NOMO-1 (cell line): ENCODE data around the gene LINC01488.

Experiments
- DNase-seq, 2 experiments: peaks; one replicate each; lab custom pipeline; 2025; ENCODE audit not compliant: unreplicated experiment in 2 of 2; lab: John Stamatoyannopoulos, UW

LINC01488 gene

GRCh38 chr11:69524291-69524882, 42.9 kb downstream of the LINC01488 start:
- DNase-seq: no peak

- DNase-seq: no peak
Observed at GRCh38 chr11:69524991-69525411, 43.5 kb downstream of the LINC01488 start.

- DNase-seq: no peak
Observed at GRCh38 chr11:69525516-69526452, 44.3 kb downstream of the LINC01488 start.

DNA sequence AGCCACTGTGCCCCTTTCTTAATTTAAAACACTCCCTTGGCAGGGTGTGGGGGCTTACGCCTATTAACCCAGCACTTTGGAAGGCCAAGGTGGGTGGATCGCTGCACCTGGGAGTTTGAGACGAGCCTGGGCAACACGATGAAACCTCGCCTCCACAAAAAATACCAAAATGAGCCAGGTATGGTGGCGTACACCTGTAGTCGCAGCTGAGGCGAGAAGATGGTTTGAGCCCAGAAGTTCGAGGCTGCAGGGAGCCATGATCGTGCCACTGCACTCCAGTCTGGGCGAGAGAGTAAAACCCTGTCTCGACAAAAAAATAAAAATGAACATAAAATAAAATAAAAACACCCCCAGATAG, 45.0 kb downstream of the LINC01488 start:
- no peak for DNase-seq

DNA sequence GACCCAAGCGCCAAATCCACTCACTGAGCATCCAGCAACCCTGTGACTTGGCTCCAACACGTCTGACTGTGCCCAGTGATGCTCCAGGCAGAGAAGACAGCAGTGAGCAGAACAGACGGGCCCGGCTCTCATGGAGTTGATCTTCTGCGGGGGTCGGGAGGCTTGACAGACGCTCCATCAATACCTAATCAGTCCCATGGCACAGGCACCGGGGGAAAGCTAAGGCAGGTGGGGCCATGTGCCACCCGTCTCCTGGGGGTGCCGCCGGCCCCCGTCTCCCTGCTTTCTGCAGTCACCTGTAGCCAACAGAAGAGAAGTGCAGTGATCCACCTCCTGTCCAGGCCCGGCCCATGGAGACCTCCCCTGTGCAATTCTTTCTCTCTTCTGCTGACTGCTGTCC, 47.5 kb downstream of the LINC01488 start:
- no peak for DNase-seq

- peak; percentile 61 to 88 for DNase-seq
Observed at GRCh38 chr11:69530278-69531070, 49.0 kb downstream of the LINC01488 start.

DNA sequence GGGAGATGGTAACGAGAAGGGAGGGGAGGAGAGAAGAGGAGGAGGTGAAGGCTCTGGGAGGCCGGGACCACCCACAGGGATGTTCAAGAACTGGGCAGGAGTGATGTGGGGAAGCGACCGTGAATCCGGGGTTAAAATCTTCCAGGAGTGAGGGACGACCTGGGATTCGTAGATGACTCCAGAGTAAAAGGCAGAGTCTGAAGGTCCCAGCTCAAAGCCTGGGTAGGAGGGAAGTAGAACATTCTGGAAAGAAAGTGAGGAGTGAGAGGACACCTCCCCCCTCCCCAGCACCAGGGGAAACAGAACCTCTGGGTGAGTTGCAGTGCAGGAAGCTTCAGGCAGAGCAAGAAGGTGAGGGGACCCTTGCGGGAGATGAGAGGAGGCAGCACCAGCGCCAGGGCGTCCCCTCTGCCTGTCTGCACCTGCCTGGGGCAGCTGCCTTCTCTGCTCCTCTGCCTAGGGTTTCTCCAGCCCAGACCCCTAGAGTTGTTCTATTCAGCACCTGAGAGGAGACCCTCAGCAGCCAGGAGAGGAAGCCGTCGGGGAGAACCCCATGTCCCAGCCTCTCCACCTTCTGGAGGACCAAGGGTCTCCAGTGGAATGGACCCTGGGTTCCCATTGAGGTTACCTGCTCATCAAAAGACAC, 49.7 kb downstream of the LINC01488 start:
- no peak for DNase-seq

DNA sequence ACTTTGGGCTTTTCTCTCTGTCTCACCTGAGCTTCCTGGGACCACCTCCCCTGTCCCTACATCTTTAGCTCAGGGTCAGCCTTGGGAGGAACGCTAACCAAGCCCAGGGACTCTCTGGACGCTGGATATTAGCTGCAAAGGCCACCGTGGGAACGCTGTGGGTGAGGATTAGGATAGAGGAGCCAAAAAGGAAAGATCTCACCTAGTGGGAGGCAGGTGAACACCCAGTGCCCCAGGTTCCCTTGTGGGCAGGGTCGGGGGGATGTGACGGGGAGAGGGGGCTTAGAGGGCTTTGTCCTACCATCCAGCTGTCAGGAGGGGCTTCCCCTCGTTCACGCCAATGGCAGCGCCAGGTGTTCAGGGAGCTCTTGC, 50.2 kb downstream of the LINC01488 start:
- DNase-seq: no peak

DNA sequence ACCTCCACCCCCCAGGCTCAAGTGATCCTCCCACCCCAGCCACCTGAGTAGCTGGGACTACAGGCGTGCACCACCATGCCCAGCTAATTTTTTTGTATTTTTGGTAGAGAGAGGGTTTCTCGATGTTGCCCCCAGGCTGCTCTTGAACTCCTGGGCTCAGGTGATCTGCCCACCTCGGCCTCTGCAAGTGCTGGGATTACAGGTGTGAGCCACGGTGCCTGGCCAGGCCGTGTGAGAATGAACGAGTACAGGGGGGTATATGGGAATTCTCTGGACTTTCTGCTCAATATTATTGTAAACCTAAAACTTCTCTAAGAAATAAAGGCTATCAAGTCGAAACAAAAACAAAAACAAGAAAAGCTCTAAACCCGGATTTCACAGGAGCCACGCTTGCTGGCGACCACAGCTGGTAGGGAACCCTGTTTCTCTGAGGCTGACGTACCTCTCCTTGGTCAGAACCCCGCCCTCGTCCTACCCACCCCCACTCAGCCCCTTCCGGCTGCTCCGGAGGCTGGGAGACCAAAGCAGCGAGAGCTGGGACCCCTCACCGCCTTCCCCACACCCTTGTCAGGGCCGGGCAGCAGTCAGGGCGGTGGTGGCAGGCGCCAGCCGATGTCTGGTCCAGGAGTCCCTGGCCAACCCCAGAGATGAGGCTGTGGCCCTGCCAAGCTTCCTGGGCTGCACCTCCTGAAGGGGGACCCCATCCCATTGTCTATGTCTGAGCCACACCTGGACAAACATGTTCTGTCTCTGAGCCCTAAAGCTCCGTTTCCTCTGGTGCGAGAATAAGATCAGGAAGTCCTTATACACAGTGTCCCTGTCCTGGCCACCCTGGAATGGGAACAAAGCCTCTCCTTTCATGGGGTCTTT, 52.1 kb downstream of the LINC01488 start:
- DNase-seq: no peak

DNA sequence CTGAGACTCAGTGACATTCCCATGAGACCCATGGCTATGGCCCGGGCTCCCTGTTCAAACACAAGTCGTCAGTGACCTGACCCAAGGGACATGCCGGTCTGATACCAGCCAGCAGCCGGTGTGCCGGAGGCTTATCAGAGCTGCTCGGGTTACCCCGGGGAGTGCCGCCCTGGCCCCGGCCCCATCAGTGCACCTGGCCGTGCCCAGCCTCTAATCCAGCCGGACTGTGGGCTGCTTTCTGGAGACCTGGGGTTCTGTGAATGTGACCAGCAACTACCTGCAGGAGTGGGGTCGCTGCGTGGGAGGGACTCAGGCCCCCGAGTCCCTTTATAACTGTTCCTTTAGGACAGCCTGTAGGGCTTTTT, 52.7 kb downstream of the LINC01488 start:
- DNase-seq: no peak

GRCh38 chr11:69535908-69536307, 54.4 kb downstream of the LINC01488 start:
- DNase-seq: no peak

GRCh38 chr11:69536406-69536805, 54.9 kb downstream of the LINC01488 start:
- no peak for DNase-seq

GRCh38 chr11:69537126-69537525, 55.7 kb downstream of the LINC01488 start:
- no peak for DNase-seq

- DNase-seq: no peak
Observed at GRCh38 chr11:69537855-69538640, 56.6 kb downstream of the LINC01488 start.

- no peak for DNase-seq
Observed at GRCh38 chr11:69538854-69539253, 57.4 kb downstream of the LINC01488 start.

GRCh38 chr11:69539416-69540117, 58.1 kb downstream of the LINC01488 start:
- peak; percentile 22 to 42 for DNase-seq

GRCh38 chr11:69540118-69541000, 58.9 kb downstream of the LINC01488 start:
- DNase-seq: no peak

DNA sequence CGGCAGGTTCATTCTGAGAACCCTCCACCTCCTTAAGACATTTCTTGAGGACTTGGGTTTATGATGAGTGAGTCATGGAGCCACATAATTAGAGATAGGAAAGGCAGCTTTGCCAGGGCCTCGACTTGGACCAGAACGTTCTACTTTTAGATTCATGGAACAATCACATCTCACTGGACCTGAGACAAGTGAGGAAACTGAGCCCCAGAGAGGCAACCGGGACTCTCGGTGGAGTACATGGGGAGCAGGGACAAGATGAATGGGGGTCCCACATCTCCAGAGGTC, 59.5 kb downstream of the LINC01488 start:
- no peak for DNase-seq
